GM12878 (cell line): ENCODE measurements around the gene SUV39H1. TPM values are rescaled to one million over a fixed set of nuclear protein-coding genes. Genes with fewer than 3 reads are reported as not detected.

Source experiments
- ATAC-seq: fragments of 200-7000 bp; cut with Tn5 transposase; 3 replicates; pipeline ENCODE4 v1.9.1; 2020; ENCODE audit warnings: mild to moderate bottlenecking, moderate library complexity
- BruUV-seq: library from RNA; stranded (reverse); fragments of 400-500 nt; replicated peaks from 2 replicates; lab custom pipeline; 2021; lab: Mats Ljungman, UMichigan
- CTCF ChIA-PET: fragments of 300-600 bp; sonication (Branson Sonifier 250); formaldehyde crosslinking; extraction: SDS; loops from one replicate; lab custom pipeline; 2021; ENCODE audit warnings: inconsistent platforms; lab: Yijun Ruan, JAX
- POLR2A ChIA-PET: fragments of 350-600 bp; formaldehyde crosslinking; extraction: SDS; loops from one replicate; lab custom pipeline; 2021; ENCODE audit warnings: inconsistent platforms; lab: Charles Lee
- RAD21 ChIA-PET: fragments of 300-600 bp; sonication (Branson Sonifier 250); formaldehyde crosslinking; loops from one replicate; lab custom pipeline; 2023; ENCODE audit warnings: antibody characterized with exemption; ENCODE audit not compliant: unreplicated experiment; lab: Charles Lee
- SMC1A ChIA-PET: fragments of 300-600 bp; sonication (Branson Sonifier 250); formaldehyde crosslinking; loops from one replicate; lab custom pipeline; 2023; ENCODE audit not compliant: unreplicated experiment, uncharacterized antibody; lab: Charles Lee
- DNase-seq: peaks from one replicate; pipeline ENCODE4 v3.0.0-alpha.2; 2011; ENCODE audit warnings: low read depth, low spot score
- FAIRE-seq: peaks from 3 replicates; lab custom pipeline; 2011; peaks lifted over from hg19 to GRCh38; lab: Jason Lieb, UNC
- H2AFZ ChIP-seq: 2 replicates; pipeline ENCODE4 v1.6.0; 2011; ENCODE audit warnings: low read depth, low read length, control low read depth; ENCODE audit not compliant: control insufficient read depth
- H3K27ac ChIP-seq: 2 replicates; pipeline ENCODE4 v1.5.1; 2011; ENCODE audit warnings: control low read depth; ENCODE audit not compliant: control insufficient read depth, insufficient read depth
- H3K27me3 ChIP-seq, 2 experiments: replicated peaks in 1 of 2; 2 replicates each; pipeline versions ENCODE4 v1.6.0 to v1.6.1; 2011; ENCODE audit warnings: low read length in 1 of 2; ENCODE audit not compliant: control insufficient read depth in 2 of 2, insufficient read depth in 2 of 2
- H3K36me3 ChIP-seq, 2 experiments: 2 replicates each; pipeline ENCODE4 v1.5.1; 2011; ENCODE audit warnings: low read length in 1 of 2; ENCODE audit not compliant: control insufficient read depth in 2 of 2, insufficient read depth in 2 of 2
- H3K4me1 ChIP-seq: 2 replicates; pipeline ENCODE4 v1.6.1; 2011; ENCODE audit warnings: mild to moderate bottlenecking, low read length, moderate library complexity, mixed read lengths; ENCODE audit not compliant: control insufficient read depth, insufficient read depth
- H3K4me2 ChIP-seq: 2 replicates; pipeline ENCODE4 v1.6.0; 2011; ENCODE audit warnings: control low read depth; ENCODE audit not compliant: control insufficient read depth, insufficient read depth
- H3K4me3 ChIP-seq: fragments of 200-600 bp; sonication (generic); 2 replicates; pipeline ENCODE4 v1.5.1; 2016
- H3K79me2 ChIP-seq: 2 replicates; pipeline ENCODE4 v1.6.0; 2011; ENCODE audit warnings: low read length; ENCODE audit not compliant: control insufficient read depth, insufficient read depth
- H3K9ac ChIP-seq: 2 replicates; pipeline ENCODE4 v1.8.0; 2011; ENCODE audit warnings: low read length, control low read depth, mixed read lengths; ENCODE audit not compliant: control insufficient read depth, insufficient read depth
- H3K9me3 ChIP-seq: replicated peaks from 3 replicates; pipeline ENCODE4 v1.5.1; 2011; ENCODE audit warnings: mild to moderate bottlenecking, low read length; ENCODE audit not compliant: control insufficient read depth, insufficient read depth
- H4K20me1 ChIP-seq: 2 replicates; pipeline ENCODE4 v1.6.0; 2011; ENCODE audit not compliant: control insufficient read depth, insufficient read depth
- GABPA ChIP-seq: IDR thresholded peaks from 2 replicates; pipeline ENCODE4 v1.6.1; 2014; ENCODE audit warnings: antibody characterized with exemption, low read depth, mild to moderate bottlenecking, inconsistent platforms
- IKZF2 ChIP-seq, 2 experiments: fragments of 450-650 bp; IDR thresholded peaks; 2 replicates each; pipeline ENCODE4 v1.6.1; 2017; ENCODE audit warnings: mild to moderate bottlenecking in 2 of 2, moderate library complexity in 2 of 2
- MEF2A ChIP-seq: IDR thresholded peaks from 2 replicates; pipeline ENCODE4 v1.6.1; 2011; ENCODE audit warnings: low read depth, mild to moderate bottlenecking, low read length, moderate library complexity; ENCODE audit not compliant: insufficient read depth
- MEF2B ChIP-seq: fragments of 450-650 bp; IDR thresholded peaks from 2 replicates; pipeline ENCODE4 v1.6.1; 2018; ENCODE audit warnings: mild to moderate bottlenecking, moderate library complexity; ENCODE audit not compliant: partially characterized antibody, poor library complexity, severe bottlenecking
- MYB ChIP-seq: fragments of 150-350 bp; IDR thresholded peaks from 2 replicates; pipeline ENCODE4 v1.6.1; 2014; ENCODE audit warnings: mild to moderate bottlenecking, low read depth, low read length, borderline replicate concordance
- MYC ChIP-seq: IDR thresholded peaks from 2 replicates; pipeline ENCODE4 v1.6.1; 2011; ENCODE audit warnings: mild to moderate bottlenecking, low read length, moderate library complexity, inconsistent platforms; ENCODE audit not compliant: insufficient read depth, insufficient replicate concordance, insufficient read length, severe bottlenecking
- NR2C1 ChIP-seq: fragments of 450-650 bp; IDR thresholded peaks from 2 replicates; pipeline ENCODE4 v1.6.1; 2017; ENCODE audit warnings: antibody characterized with exemption, mild to moderate bottlenecking, moderate library complexity
- POLR2A ChIP-seq: IDR thresholded peaks from 2 replicates; pipeline ENCODE4 v1.6.1; 2011; ENCODE audit warnings: low read depth, mild to moderate bottlenecking, low read length
- RAD21 ChIP-seq: IDR thresholded peaks from 2 replicates; pipeline ENCODE4 v1.6.1; 2011; ENCODE audit warnings: mild to moderate bottlenecking, low read depth, low read length, moderate library complexity; ENCODE audit not compliant: insufficient read depth
- SMAD1 ChIP-seq: fragments of 450-650 bp; IDR thresholded peaks from 2 replicates; pipeline ENCODE4 v1.6.1; 2018; ENCODE audit warnings: mild to moderate bottlenecking, low read depth; ENCODE audit not compliant: partially characterized antibody
- TCF3 ChIP-seq: IDR thresholded peaks from 2 replicates; pipeline ENCODE4 v1.6.1; 2012; ENCODE audit warnings: low read depth, mild to moderate bottlenecking, low read length, borderline replicate concordance; ENCODE audit not compliant: insufficient read depth
- ZNF217 ChIP-seq: fragments of 450-650 bp; IDR thresholded peaks from 2 replicates; pipeline ENCODE4 v1.6.1; 2017; ENCODE audit warnings: antibody characterized with exemption, mild to moderate bottlenecking
- WGBS: methylation state at CpG from one replicate; pipeline ENCODE4 v1.1.6; 2016; ENCODE audit warnings: low lambda C conversion rate; ENCODE audit not compliant: insufficient replicate concordance, insufficient coverage; ENCODE audit errors: missing lambda C conversion rate; 5-methylcytosine and 5-hydroxymethylcytosine counted together
- in situ Hi-C: fragments of 300-500 bp; cut with MboI; formaldehyde crosslinking; loops from 9 replicates; pipeline ENCODE4 v1.14.3; 2018; ENCODE audit warnings: mixed read lengths
- intact Hi-C: fragments of 100-400 bp; cut with micrococcal nuclease; formaldehyde crosslinking; loops from one replicate; pipeline ENCODE4 v1.14.2; 2022; ENCODE audit not compliant: unreplicated experiment
- polyA plus RNA-seq, 11 experiments: library from polyadenylated mRNA; depleted of rRNA in 4 of 11; unstranded in 6 of 11; stranded (reverse) in 5 of 11; fragments of >200 nt; fragmentation: Nextera tagmentation in 4 of 11; fragmentation: Illumina TruSeq in 1 of 11; extraction: Ambion mirVana in 4 of 11; extraction: Trizol in 1 of 11; gene quantifications; 1 replicate in 1 of 11; 2 replicates in 10 of 11; pipeline versions ENCODE4 v1.2.1 to v1.2.3, GENCODE V29; 2011 to 2016; ENCODE audit warnings: inconsistent platforms in 2 of 11, missing spikeins in 2 of 11, low read depth in 1 of 11
- total RNA-seq, 4 experiments: library from RNA; depleted of rRNA in 3 of 4; stranded (reverse); fragments of >200 nt in 3 of 4; fragmentation: Illumina TruSeq in 1 of 4; extraction: Trizol in 1 of 4; gene quantifications; 2 replicates each; pipeline versions ENCODE4 v1.2.1 to v1.2.3, GENCODE V29; 2013 to 2021
- TF ChIP-seq, protein P1 (sequence below): IDR thresholded peaks from 2 replicates; pipeline ENCODE4 v1.6.1; 2012; ENCODE audit warnings: low read depth, low read length, improper control_type of control experiment
- TF ChIP-seq, protein P2 (sequence below): IDR thresholded peaks from 2 replicates; pipeline ENCODE4 v1.6.1; 2012; ENCODE audit warnings: low read depth, low read length, improper control_type of control experiment
- TF ChIP-seq, protein P3 (sequence below): IDR thresholded peaks from 2 replicates; pipeline ENCODE4 v1.6.1; 2012; ENCODE audit warnings: improper control_type of control experiment, low read depth, low read length; ENCODE audit not compliant: insufficient replicate concordance
- TF ChIP-seq, protein P4 (sequence below): fragments of 150-350 bp; IDR thresholded peaks from 2 replicates; pipeline ENCODE4 v1.6.1; 2014; ENCODE audit warnings: mild to moderate bottlenecking, low read depth, low read length

SUV39H1 gene
- total and polyA plus RNA-seq, 10 of the 15 experiments (the other 5 are each of a cell fraction or from before 2014, with no cell fraction given) = 4.9 to 33.2 (median 17.1) TPM

DNA sequence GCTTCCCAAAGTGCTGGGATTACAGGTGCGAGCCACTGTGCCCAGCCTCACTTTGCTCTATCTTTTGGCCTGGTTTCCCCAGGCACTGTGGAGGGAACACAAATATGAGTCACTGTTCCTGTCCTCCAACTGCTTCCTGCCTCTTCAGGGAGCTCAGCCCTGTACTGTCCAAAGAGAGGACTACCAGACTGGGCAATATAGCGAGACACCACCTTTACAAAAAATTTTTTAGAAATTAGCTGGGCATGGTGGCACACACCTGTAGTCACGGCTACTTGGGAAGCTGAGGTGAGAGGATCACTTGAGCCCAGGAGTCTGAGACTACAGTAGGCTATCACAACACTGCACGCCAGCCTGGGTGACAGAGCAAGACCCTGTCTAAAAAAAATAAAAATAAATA, 29.9 kb upstream of the SUV39H1 start:
- CTCF ChIA-PET = no interaction called here
- TF ChIP-seq TCF3 (no peak), MYB (no peak), POLR2A (no peak), RAD21 (no peak), MEF2A (no peak), GABPA (no peak), NR2C1 (no peak), MEF2B (no peak), SMAD1 (no peak), MYC (no peak), IKZF2 (IDR thresholded peaks at IDR 0.05) (no peak), ZNF217 (no peak)
- TF ChIP-seq, protein P1, sequence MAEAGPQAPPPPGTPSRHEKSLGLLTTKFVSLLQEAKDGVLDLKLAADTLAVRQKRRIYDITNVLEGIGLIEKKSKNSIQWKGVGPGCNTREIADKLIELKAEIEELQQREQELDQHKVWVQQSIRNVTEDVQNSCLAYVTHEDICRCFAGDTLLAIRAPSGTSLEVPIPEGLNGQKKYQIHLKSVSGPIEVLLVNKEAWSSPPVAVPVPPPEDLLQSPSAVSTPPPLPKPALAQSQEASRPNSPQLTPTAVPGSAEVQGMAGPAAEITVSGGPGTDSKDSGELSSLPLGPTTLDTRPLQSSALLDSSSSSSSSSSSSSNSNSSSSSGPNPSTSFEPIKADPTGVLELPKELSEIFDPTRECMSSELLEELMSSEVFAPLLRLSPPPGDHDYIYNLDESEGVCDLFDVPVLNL = no peak
- TF ChIP-seq, protein P2, sequence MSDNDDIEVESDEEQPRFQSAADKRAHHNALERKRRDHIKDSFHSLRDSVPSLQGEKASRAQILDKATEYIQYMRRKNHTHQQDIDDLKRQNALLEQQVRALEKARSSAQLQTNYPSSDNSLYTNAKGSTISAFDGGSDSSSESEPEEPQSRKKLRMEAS = no peak
- TF ChIP-seq, protein P3, sequence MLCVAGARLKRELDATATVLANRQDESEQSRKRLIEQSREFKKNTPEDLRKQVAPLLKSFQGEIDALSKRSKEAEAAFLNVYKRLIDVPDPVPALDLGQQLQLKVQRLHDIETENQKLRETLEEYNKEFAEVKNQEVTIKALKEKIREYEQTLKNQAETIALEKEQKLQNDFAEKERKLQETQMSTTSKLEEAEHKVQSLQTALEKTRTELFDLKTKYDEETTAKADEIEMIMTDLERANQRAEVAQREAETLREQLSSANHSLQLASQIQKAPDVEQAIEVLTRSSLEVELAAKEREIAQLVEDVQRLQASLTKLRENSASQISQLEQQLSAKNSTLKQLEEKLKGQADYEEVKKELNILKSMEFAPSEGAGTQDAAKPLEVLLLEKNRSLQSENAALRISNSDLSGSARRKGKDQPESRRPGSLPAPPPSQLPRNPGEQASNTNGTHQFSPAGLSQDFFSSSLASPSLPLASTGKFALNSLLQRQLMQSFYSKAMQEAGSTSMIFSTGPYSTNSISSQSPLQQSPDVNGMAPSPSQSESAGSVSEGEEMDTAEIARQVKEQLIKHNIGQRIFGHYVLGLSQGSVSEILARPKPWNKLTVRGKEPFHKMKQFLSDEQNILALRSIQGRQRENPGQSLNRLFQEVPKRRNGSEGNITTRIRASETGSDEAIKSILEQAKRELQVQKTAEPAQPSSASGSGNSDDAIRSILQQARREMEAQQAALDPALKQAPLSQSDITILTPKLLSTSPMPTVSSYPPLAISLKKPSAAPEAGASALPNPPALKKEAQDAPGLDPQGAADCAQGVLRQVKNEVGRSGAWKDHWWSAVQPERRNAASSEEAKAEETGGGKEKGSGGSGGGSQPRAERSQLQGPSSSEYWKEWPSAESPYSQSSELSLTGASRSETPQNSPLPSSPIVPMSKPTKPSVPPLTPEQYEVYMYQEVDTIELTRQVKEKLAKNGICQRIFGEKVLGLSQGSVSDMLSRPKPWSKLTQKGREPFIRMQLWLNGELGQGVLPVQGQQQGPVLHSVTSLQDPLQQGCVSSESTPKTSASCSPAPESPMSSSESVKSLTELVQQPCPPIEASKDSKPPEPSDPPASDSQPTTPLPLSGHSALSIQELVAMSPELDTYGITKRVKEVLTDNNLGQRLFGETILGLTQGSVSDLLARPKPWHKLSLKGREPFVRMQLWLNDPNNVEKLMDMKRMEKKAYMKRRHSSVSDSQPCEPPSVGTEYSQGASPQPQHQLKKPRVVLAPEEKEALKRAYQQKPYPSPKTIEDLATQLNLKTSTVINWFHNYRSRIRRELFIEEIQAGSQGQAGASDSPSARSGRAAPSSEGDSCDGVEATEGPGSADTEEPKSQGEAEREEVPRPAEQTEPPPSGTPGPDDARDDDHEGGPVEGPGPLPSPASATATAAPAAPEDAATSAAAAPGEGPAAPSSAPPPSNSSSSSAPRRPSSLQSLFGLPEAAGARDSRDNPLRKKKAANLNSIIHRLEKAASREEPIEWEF = no peak
- TF ChIP-seq, protein P4, sequence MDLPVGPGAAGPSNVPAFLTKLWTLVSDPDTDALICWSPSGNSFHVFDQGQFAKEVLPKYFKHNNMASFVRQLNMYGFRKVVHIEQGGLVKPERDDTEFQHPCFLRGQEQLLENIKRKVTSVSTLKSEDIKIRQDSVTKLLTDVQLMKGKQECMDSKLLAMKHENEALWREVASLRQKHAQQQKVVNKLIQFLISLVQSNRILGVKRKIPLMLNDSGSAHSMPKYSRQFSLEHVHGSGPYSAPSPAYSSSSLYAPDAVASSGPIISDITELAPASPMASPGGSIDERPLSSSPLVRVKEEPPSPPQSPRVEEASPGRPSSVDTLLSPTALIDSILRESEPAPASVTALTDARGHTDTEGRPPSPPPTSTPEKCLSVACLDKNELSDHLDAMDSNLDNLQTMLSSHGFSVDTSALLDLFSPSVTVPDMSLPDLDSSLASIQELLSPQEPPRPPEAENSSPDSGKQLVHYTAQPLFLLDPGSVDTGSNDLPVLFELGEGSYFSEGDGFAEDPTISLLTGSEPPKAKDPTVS = no peak

More for the DNA sequence above, 29.9 kb upstream of the SUV39H1 start:
- ChIA-PET POLR2A (no interaction called here), SMC1A (no interaction called here), RAD21 (no interaction called here)
- H3K27ac ChIP-seq = no peak overlapping the region
- WGBS = 46% methylated on average over 4 of the region's 4 CpGs
- no peak for DNase-seq
- intact Hi-C loops = no loop called here
- FAIRE-seq = no peak
- H3K9ac ChIP-seq = no peak overlapping the region
- no peaks in the 10 kb centered on the region for H3K4me1 ChIP-seq
- no peaks in the 10 kb centered on the region for H3K36me3 ChIP-seq
- H2AFZ ChIP-seq = no peak overlapping the region
- H3K9me3 ChIP-seq = no peaks in the 10 kb centered on the region
- no peak overlapping the region for H3K4me2 ChIP-seq
- no peak for ATAC-seq
- no peaks in the 10 kb centered on the region for H3K79me2 ChIP-seq
- in situ Hi-C loops = no loop called here
- no TSS peak for BruUV-seq
- H3K27me3 ChIP-seq = no peaks in the 10 kb centered on the region
- no peak overlapping the region for H3K4me3 ChIP-seq
- H4K20me1 ChIP-seq = no peaks in the 10 kb centered on the region
